COLO829 (cell line): Measurements from ENCODE around the gene ZNF444.

Experiments used
- DNase-seq: peaks from one replicate; pipeline ENCODE4 v3.0.0; 2012; ENCODE audit warnings: low spot score

Gene ZNF444

GRCh38 chr19:56123266-56123891 lies 17.7 kb upstream of the ZNF444 start:
- DNase-seq: no peak

GRCh38 chr19:56124578-56124977 lies 16.5 kb upstream of the ZNF444 start:
- DNase-seq: no peak

GRCh38 chr19:56125806-56126590 lies 15.1 kb upstream of the ZNF444 start:
- no peak for DNase-seq

GRCh38 chr19:56126983-56127780 lies 13.9 kb upstream of the ZNF444 start:
- DNase-seq: no peak

- DNase-seq: no peak
These were observed 11.1 kb upstream of the ZNF444 start for GRCh38 chr19:56130006-56130405.

- no peak for DNase-seq
These were observed 9.4 kb upstream of the ZNF444 start for GRCh38 chr19:56131651-56132050.

- no peak for DNase-seq
These were observed 8.7 kb upstream of the ZNF444 start for GRCh38 chr19:56132316-56132822.

GRCh38 chr19:56133858-56134653 lies 7.0 kb upstream of the ZNF444 start:
- DNase-seq: no peak

GRCh38 chr19:56134654-56134921 lies 6.5 kb upstream of the ZNF444 start:
- no peak for DNase-seq

- no peak for DNase-seq
These were observed 4.7 kb upstream of the ZNF444 start for GRCh38 chr19:56136362-56136761.

GRCh38 chr19:56137405-56137804 lies 3.7 kb upstream of the ZNF444 start:
- DNase-seq: no peak

GRCh38 chr19:56138069-56138468 lies 3.0 kb upstream of the ZNF444 start:
- no peak for DNase-seq

GRCh38 chr19:56139847-56140582 lies 1.1 kb upstream of the ZNF444 start:
- no peak for DNase-seq

GRCh38 chr19:56141417-56141993 lies 418 bp downstream of the ZNF444 start:
- no peak for DNase-seq

- DNase-seq: no peak
These were observed 1.1 kb downstream of the ZNF444 start for GRCh38 chr19:56142087-56142787.

GRCh38 chr19:56142897-56143434 lies 1.9 kb downstream of the ZNF444 start:
- DNase-seq: no peak

- no peak for DNase-seq
These were observed 3.3 kb downstream of the ZNF444 start for GRCh38 chr19:56144376-56144775.

GRCh38 chr19:56144831-56145230 lies 3.7 kb downstream of the ZNF444 start:
- no peak for DNase-seq

GRCh38 chr19:56145698-56146097 lies 4.6 kb downstream of the ZNF444 start:
- no peak for DNase-seq

- no peak for DNase-seq
These were observed 5.8 kb downstream of the ZNF444 start for GRCh38 chr19:56146904-56147303.
